Spleen (tissue), 11 donors: ENCODE measurements around the gene CALN1. TPM values are rescaled to one million over a fixed set of nuclear protein-coding genes. Genes with fewer than 3 reads are reported as not detected.
A peak's percentile ranks its signal among the peaks of the same experiment; 100 is the strongest.

Experiments
- DNase-seq: peaks from one replicate; pipeline ENCODE4 v3.0.0-alpha.2; 2020
- H3K27ac ChIP-seq, 8 donors: fragments of 200-600 bp; sonication (generic) in 7 of 8; 1 replicate in 4 of 8; 2 replicates in 4 of 8; pipeline versions ENCODE4 v1.5.0 to v1.8.0; 2016 to 2021; ENCODE audit warnings: inconsistent platforms in 4 of 8, mild to moderate bottlenecking in 4 of 8, moderate library complexity in 1 of 8
- H3K27me3 ChIP-seq, 7 donors: fragments of 200-600 bp; sonication (generic) in 6 of 7; replicated peaks in 1 of 7; 1 replicate in 4 of 7; 2 replicates in 3 of 7; pipeline versions ENCODE4 v1.5.0 to v1.8.0; 2016 to 2021; ENCODE audit warnings: inconsistent platforms in 3 of 7, mild to moderate bottlenecking in 1 of 7
- H3K36me3 ChIP-seq, 6 donors: fragments of 200-600 bp; sonication (generic) in 5 of 6; 1 replicate in 4 of 6; 2 replicates in 2 of 6; pipeline versions ENCODE4 v1.5.0 to v1.8.0; 2016 to 2021; ENCODE audit warnings: inconsistent platforms in 2 of 6
- H3K4me1 ChIP-seq, 6 donors: fragments of 200-600 bp; sonication (generic) in 5 of 6; 1 replicate in 3 of 6; 2 replicates in 3 of 6; pipeline versions ENCODE4 v1.5.0 to v1.8.0; 2016 to 2021; ENCODE audit warnings: inconsistent platforms in 3 of 6
- H3K4me3 ChIP-seq, 8 donors: fragments of 200-600 bp; sonication (generic) in 7 of 8; 1 replicate in 4 of 8; 2 replicates in 4 of 8; pipeline versions ENCODE4 v1.5.0 to v1.8.0; 2016 to 2021; ENCODE audit warnings: inconsistent platforms in 4 of 8, mild to moderate bottlenecking in 4 of 8, moderate library complexity in 2 of 8
- H3K9me3 ChIP-seq, 8 donors: fragments of 200-600 bp; sonication (generic) in 7 of 8; 1 replicate in 4 of 8; 2 replicates in 4 of 8; pipeline versions ENCODE4 v1.5.0 to v1.8.0; 2016 to 2021; ENCODE audit warnings: inconsistent platforms in 4 of 8
- POLR2A ChIP-seq, 3 donors: fragments of 450-650 bp; IDR thresholded peaks; one replicate each; pipeline ENCODE4 v1.5.1; 2017; ENCODE audit warnings: antibody characterized with exemption in 3 of 3, mild to moderate bottlenecking in 1 of 3
- POLR2AphosphoS5 ChIP-seq, 3 donors: sonication (generic); formaldehyde crosslinking; IDR thresholded peaks; one replicate each; pipeline ENCODE4 v1.5.1; 2017; ENCODE audit warnings: antibody characterized with exemption in 3 of 3
- WGBS, 5 donors: extraction: QIAGEN DNeasy Blood & Tissue Kit in 3 of 5; methylation state at CpG; one replicate each; pipeline versions ENCODE4 v1.1.5 to v1.1.7; 2013 to 2018; 5-methylcytosine and 5-hydroxymethylcytosine counted together
- intact Hi-C: fragments of 100-400 bp; cut with DNase I; formaldehyde crosslinking; loops from one replicate; pipeline ENCODE4 v1.15.0; 2023; ENCODE audit warnings: low total_unique reads
- polyA plus RNA-seq, 3 donors: library from polyadenylated mRNA; stranded (reverse); fragments of 200-250 nt; gene quantifications; one replicate each; pipeline ENCODE4 v1.2.1, GENCODE V29; 2013
- total RNA-seq, 7 donors: library from RNA; depleted of rRNA in 3 of 7; stranded (reverse); fragments of >200 nt in 3 of 7; fragmentation: NEBNext Ultra II Directional in 4 of 7; extraction: Animal tissue kit (Norgen Biotek cat#: 25700) in 4 of 7; gene quantifications; one replicate each; pipeline versions ENCODE4 v1.1.0 to v1.2.1, GENCODE V29; 2016 to 2021
- TF ChIP-seq, protein P1 (sequence below), 11 experiments: fragments of 200-600 bp in 7 of 11; fragments of 450-650 bp in 4 of 11; sonication (generic) in 4 of 11; IDR thresholded peaks in 8 of 11; conservative IDR thresholded peaks in 3 of 11; 1 replicate in 7 of 11; 2 replicates in 4 of 11; pipeline versions ENCODE4 v1.4.0 to v1.8.0; 2016 to 2021; ENCODE audit warnings: antibody characterized with exemption in 11 of 11, inconsistent platforms in 4 of 11, mild to moderate bottlenecking in 1 of 11
- donor health status: healthy with polysubstance abuse.
- donor health status: DM: no; HTN: no; CAD: no; lungs with moderate emphysema.
- donor health status: DM: no; HTN: no; CAD: no.
- donor health status: Bipolar disorder and iron deficiency.
- donor health status: healthy.
- donor health status: DM: no; HTN: no; CAD: no.
- donor health status: DM: yes; HTN: yes; CAD: no.

CALN1 gene
- total and polyA plus RNA-seq, 10 donors, result under 0.01 to 0.19 (median 0.03) TPM; not detected in 7

DNA sequence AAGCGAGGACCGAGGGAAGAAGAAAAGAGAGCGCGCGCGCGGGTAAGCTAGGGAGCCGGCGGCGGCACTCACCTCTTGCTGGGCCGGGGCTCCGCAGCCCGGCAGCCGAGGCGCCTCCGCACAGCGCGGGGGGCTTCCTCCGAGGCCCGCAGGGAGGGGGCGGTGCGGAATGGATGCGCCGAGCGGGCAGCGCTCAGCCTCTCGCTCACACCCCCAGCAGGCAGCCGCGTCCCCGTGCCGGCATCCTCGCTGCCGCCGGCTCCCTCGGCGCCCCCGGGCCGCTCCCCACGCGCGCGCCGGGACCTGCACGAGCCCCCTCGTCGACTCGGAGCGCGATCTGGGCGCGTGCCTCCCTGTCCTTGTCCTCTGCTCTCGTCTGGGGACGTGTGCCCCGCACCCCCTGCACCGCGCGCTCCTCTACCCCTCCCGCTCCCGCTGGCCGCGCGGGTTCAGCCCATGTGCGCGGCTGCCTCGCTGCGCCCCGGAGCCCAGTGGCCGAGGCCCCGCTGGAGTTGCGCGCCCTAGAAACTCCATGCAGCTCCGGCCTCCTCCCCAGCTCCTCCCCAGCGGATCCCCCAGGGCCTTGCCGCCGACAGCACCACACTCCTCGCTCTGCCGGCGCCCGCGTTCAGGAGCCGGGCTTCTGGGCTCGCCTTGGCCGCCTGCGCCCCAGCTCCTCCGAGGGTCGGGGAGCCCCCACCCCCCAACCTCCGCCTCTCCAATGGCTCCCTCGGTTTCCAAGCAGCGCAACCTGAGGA is 75.3 kb downstream of the CALN1 start:
- Histone ChIP-seq H3K4me3 (peak overlapping the region in 1 of 8 donors; percentile 8), H3K9me3 (peaks cover 0 to 28% (median 11%) of the 10 kb centered on the region in 8 donors), H3K27me3 (peaks cover 0 to 59% (median 33%) of the 10 kb centered on the region in 7 donors), H3K36me3 (no peaks in the 10 kb centered on the region), H3K27ac (no peak overlapping the region), H3K4me1 (peaks cover 0 to 17% (median 5%) of the 10 kb centered on the region in 6 donors)
- no peak for TF ChIP-seq POLR2A (IDR thresholded peaks at IDR 0.05)
- TF ChIP-seq, protein P1, sequence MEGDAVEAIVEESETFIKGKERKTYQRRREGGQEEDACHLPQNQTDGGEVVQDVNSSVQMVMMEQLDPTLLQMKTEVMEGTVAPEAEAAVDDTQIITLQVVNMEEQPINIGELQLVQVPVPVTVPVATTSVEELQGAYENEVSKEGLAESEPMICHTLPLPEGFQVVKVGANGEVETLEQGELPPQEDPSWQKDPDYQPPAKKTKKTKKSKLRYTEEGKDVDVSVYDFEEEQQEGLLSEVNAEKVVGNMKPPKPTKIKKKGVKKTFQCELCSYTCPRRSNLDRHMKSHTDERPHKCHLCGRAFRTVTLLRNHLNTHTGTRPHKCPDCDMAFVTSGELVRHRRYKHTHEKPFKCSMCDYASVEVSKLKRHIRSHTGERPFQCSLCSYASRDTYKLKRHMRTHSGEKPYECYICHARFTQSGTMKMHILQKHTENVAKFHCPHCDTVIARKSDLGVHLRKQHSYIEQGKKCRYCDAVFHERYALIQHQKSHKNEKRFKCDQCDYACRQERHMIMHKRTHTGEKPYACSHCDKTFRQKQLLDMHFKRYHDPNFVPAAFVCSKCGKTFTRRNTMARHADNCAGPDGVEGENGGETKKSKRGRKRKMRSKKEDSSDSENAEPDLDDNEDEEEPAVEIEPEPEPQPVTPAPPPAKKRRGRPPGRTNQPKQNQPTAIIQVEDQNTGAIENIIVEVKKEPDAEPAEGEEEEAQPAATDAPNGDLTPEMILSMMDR (IDR thresholded peaks at IDR 0.05 in 8 of 11, conservative IDR thresholded peaks at IDR 0.05 in 3 of 11), result peak in 1 of 11 experiments; percentile 3
- intact Hi-C loops, result no loop called here
- 1 to 11% (median 2%) methylated on average over 59 to 89 of the region's 89 CpGs for WGBS, 5 donors
- DNase-seq, result no peak

DNA sequence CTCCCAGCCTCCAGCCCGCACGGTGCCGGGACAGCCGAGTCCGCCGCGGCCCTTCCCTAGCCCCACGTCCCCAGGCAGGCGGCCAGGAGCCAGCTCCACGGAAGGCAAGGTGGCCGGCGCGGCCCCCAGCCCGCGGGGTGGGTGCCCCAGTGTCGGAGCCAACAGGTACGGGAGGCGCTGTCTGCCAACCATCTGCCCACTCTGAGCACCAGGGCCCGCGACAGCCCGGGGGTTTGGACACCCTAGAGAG is 75.8 kb downstream of the CALN1 start:
- Histone ChIP-seq H3K9me3 (peaks cover 0 to 33% (median 13%) of the 10 kb centered on the region in 8 donors), H3K36me3 (no peaks in the 10 kb centered on the region), H3K4me3 (peak overlapping the region in 1 of 8 donors; percentile 5), H3K4me1 (peaks cover 0 to 17% (median 5%) of the 10 kb centered on the region in 6 donors), H3K27ac (no peak overlapping the region), H3K27me3 (peaks cover 0 to 59% (median 33%) of the 10 kb centered on the region in 7 donors)
- 0 to 2% (median 1%) methylated on average over 3 to 21 of the region's 21 CpGs for WGBS, 5 donors
- intact Hi-C loops, result no loop called here
- DNase-seq, result no peak
- TF ChIP-seq, protein P1 (IDR thresholded peaks at IDR 0.05 in 8 of 11, conservative IDR thresholded peaks at IDR 0.05 in 3 of 11), result peak in 1 of 11 experiments; percentile 5
- TF ChIP-seq POLR2AphosphoS5 (IDR thresholded peaks at IDR 0.05), result no peak

DNA sequence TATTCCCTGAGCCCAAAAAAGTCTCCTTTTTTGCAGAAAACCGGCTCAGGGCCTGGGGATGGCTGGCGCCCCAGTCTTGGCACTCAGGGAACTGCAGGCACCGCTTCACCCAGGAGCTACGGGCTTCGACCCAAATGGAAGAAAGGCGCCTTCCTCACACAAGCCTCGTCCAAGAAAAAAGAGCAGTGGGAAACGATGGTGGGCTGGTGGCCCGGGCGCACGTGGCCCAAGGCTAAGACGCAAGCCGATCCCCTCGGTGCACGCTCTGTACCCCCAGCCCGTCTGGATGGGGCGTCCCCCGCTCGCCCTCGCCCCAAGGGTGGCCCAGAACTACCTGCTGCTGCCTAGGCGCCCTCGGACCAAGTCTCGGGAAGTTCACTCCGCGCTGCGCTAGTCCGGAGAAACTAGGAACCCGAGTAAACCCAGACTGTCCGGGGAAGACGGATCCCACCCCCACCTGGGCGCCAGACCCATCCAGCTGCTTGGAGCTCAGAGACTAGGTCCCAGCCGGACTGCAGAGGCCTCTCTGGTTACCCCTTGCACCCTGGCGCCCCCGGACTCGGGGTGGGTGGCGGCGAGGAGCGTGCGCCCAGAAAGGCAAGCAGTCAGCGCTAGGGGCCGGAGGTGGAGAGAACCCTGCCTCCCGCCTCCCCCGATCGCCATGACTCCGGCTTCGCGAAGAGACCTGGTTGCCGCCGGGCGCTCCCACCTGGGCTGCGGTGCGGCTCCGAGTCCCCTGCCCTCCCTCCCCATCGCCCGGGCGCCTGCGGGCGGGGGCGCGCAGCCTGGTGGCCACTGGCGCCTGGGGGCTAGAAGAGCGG is 76.4 kb downstream of the CALN1 start:
- intact Hi-C loops, result no loop called here
- H3K9me3 ChIP-seq, result peaks cover 0 to 31% (median 13%) of the 10 kb centered on the region in 8 donors
- peaks cover 0 to 59% (median 33%) of the 10 kb centered on the region in 7 donors for H3K27me3 ChIP-seq
- peaks cover 0 to 17% (median 5%) of the 10 kb centered on the region in 6 donors for H3K4me1 ChIP-seq
- peak overlapping the region in 1 of 8 donors; percentile 5 for H3K4me3 ChIP-seq
- 2 to 8% (median 3%) methylated on average over 19 to 62 of the region's 62 CpGs for WGBS, 5 donors
- H3K36me3 ChIP-seq, result no peaks in the 10 kb centered on the region
- no peak for TF ChIP-seq POLR2A (IDR thresholded peaks at IDR 0.05)
- no peak for TF ChIP-seq POLR2AphosphoS5 (IDR thresholded peaks at IDR 0.05)
- TF ChIP-seq, protein P1 (IDR thresholded peaks at IDR 0.05 in 8 of 11, conservative IDR thresholded peaks at IDR 0.05 in 3 of 11), result no peak
- H3K27ac ChIP-seq, result no peak overlapping the region
- DNase-seq, result no peak

- Histone ChIP-seq H3K4me3 (no peak overlapping the region), H3K27ac (no peak overlapping the region), H3K27me3 (peaks cover 0 to 59% (median 33%) of the 10 kb centered on the region in 7 donors), H3K36me3 (no peaks in the 10 kb centered on the region), H3K4me1 (peaks cover 0 to 17% (median 5%) of the 10 kb centered on the region in 6 donors), H3K9me3 (peaks cover 0 to 21% (median 10%) of the 10 kb centered on the region in 8 donors)
- TF ChIP-seq POLR2A (IDR thresholded peaks at IDR 0.05) (no peak), POLR2AphosphoS5 (IDR thresholded peaks at IDR 0.05) (no peak)
- TF ChIP-seq, protein P1 (IDR thresholded peaks at IDR 0.05 in 8 of 11, conservative IDR thresholded peaks at IDR 0.05 in 3 of 11), result no peak
- DNase-seq, result no peak
- intact Hi-C loops, result no loop called here
- 44 to 63% (median 56%) methylated on average over 5 of the region's 5 CpGs for WGBS, 5 donors
Observed at GRCh38 chr7:72334698-72335097, 77.4 kb downstream of the CALN1 start.
